A673 (cell line): ENCODE measurements around the gene TNMD.

Source experiments
- CTCF ChIP-seq: fragments of 300-800, 200-600 bp; sonication (generic); conservative IDR thresholded peaks from 2 replicates; pipeline ENCODE4 v1.5.1; 2017; ENCODE audit warnings: low read depth, mild to moderate bottlenecking, antibody characterized with exemption, low read length, moderate library complexity, mixed read lengths
- EZH2 ChIP-seq: fragments of 200-600 bp; sonication (generic); IDR thresholded peaks from 2 replicates; pipeline ENCODE4 v1.6.1; 2017; ENCODE audit warnings: borderline replicate concordance, low read depth, mild to moderate bottlenecking, mixed read lengths, antibody characterized with exemption, low read length; ENCODE audit not compliant: poor library complexity, severe bottlenecking

- TF ChIP-seq CTCF (no peak), EZH2 (no peak)
Observed at GRCh38 chrX:100643212-100643611, 58.5 kb downstream of the TNMD start.
